Measurements from ENCODE around the gene CD83.

CD83 gene

GRCh38 chr6:14119784-14120183 lies 2.2 kb downstream of the CD83 start:
- H3K4me3 ChIP-seq (replicated peaks in 1 of 2; ENCODE audit: low read depth in 2 of 2, low read length in 2 of 2), result no peak overlapping the region
- DNase-seq (ENCODE audit: low read depth in 2 of 2), result no peak
- TF ChIP-seq, protein P1, sequence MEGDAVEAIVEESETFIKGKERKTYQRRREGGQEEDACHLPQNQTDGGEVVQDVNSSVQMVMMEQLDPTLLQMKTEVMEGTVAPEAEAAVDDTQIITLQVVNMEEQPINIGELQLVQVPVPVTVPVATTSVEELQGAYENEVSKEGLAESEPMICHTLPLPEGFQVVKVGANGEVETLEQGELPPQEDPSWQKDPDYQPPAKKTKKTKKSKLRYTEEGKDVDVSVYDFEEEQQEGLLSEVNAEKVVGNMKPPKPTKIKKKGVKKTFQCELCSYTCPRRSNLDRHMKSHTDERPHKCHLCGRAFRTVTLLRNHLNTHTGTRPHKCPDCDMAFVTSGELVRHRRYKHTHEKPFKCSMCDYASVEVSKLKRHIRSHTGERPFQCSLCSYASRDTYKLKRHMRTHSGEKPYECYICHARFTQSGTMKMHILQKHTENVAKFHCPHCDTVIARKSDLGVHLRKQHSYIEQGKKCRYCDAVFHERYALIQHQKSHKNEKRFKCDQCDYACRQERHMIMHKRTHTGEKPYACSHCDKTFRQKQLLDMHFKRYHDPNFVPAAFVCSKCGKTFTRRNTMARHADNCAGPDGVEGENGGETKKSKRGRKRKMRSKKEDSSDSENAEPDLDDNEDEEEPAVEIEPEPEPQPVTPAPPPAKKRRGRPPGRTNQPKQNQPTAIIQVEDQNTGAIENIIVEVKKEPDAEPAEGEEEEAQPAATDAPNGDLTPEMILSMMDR (IDR thresholded peaks at IDR 0.05; ENCODE audit: low read depth, low read length), result no peak

DNA sequence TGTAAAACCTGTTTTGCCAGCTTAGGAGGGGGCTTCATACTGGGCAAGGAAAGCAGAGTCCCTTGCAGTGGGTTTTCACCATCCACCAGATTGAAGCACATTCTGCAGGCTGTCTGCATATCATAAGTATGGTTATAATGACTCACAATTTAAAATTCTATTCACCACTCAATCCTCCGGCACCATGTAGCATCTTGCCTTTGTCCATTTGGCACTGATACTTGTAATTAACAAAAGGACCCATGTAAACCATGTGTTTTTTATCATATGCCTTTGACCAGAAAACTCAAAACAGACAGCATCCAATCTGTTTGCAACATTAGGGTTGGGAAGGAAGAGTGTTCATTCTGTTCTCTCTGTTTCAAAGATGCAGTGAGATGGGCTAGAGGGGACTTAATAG lies 3.0 kb downstream of the CD83 start:
- DNase-seq (ENCODE audit: low read depth in 2 of 2), result no peak
- H3K4me3 ChIP-seq (replicated peaks in 1 of 2; ENCODE audit: low read depth in 2 of 2, low read length in 2 of 2), result no peak overlapping the region
- TF ChIP-seq, protein P1 (IDR thresholded peaks at IDR 0.05; ENCODE audit: low read depth, low read length), result no peak

GRCh38 chr6:14121936-14122344 lies 4.4 kb downstream of the CD83 start:
- no peak overlapping the region for H3K4me3 ChIP-seq (replicated peaks in 1 of 2; ENCODE audit: low read depth in 2 of 2, low read length in 2 of 2)
- DNase-seq (ENCODE audit: low read depth in 2 of 2), result no peak
- TF ChIP-seq, protein P1 (IDR thresholded peaks at IDR 0.05; ENCODE audit: low read depth, low read length), result no peak

- DNase-seq (ENCODE audit: low read depth in 2 of 2), result peak in 1 of 2 donors; percentile 39
- H3K4me3 ChIP-seq (replicated peaks in 1 of 2; ENCODE audit: low read depth in 2 of 2, low read length in 2 of 2), result no peak overlapping the region
Observed at GRCh38 chr6:14123386-14124111, 6.0 kb downstream of the CD83 start.

DNA sequence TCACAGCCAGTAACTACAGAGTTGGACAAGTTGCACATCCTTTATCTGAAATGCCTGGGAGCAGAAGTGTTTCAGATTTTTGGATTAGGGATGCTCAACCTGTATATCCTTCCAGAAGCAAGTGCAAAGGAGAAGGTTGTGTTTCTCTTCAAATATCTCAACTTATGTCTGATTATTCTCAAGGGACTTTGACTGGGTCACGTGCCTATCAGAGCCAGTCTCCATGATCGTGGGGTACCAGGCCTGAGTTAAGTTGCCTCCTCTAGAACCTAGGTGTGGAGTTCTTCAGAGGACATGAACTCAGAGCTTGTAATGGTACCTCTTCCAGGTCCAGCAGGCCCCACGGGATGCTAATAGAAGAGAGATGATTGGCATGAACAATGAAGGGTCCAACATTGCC lies 7.8 kb downstream of the CD83 start:
- H3K4me3 ChIP-seq (replicated peaks in 1 of 2; ENCODE audit: low read depth in 2 of 2, low read length in 2 of 2), result no peak overlapping the region
- TF ChIP-seq, protein P1 (IDR thresholded peaks at IDR 0.05; ENCODE audit: low read depth, low read length), result no peak

More at GRCh38 chr6:14123386-14124111, 6.0 kb downstream of the CD83 start:
- TF ChIP-seq, protein P1 (IDR thresholded peaks at IDR 0.05; ENCODE audit: low read depth, low read length), result no peak

DNA sequence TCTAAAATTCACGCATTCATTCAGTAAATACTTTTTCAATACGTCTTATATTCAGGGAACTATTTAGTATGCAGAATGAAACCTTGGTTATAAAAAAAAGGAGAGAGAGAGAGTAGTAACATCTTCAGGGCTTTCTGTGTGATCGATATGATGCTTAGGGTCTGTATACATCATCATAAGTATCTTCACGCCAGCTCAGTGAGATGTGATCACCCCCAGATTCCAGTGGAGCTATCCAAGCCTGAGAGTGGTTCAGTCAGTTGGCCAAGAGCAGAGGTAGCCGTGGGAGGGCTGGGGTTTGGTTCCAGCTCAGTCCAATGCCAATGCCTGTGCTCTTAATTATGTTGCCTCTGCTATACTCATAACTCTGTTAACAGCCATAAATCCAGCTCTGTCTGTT lies 8.6 kb downstream of the CD83 start:
- TF ChIP-seq, protein P1 (IDR thresholded peaks at IDR 0.05; ENCODE audit: low read depth, low read length), result no peak
- no peak overlapping the region for H3K4me3 ChIP-seq (replicated peaks in 1 of 2; ENCODE audit: low read depth in 2 of 2, low read length in 2 of 2)
- DNase-seq (ENCODE audit: low read depth in 2 of 2), result no peak

More for the DNA sequence above, 7.8 kb downstream of the CD83 start:
- no peak for DNase-seq (ENCODE audit: low read depth in 2 of 2)

GRCh38 chr6:14127611-14128010 lies 10.0 kb downstream of the CD83 start:
- no peak overlapping the region for H3K4me3 ChIP-seq (replicated peaks in 1 of 2; ENCODE audit: low read depth in 2 of 2, low read length in 2 of 2)
- DNase-seq (ENCODE audit: low read depth in 2 of 2), result no peak
- TF ChIP-seq, protein P1 (IDR thresholded peaks at IDR 0.05; ENCODE audit: low read depth, low read length), result no peak
